K562 (cell line): ENCODE measurements around the gene SPAG4. TPM values are rescaled to one million over a fixed set of nuclear protein-coding genes. Genes with fewer than 3 reads are reported as not detected.

Source experiments
- AFF1 ChIP-seq, 2 experiments: fragments of 450-650 bp; IDR thresholded peaks; 2 replicates each; pipeline ENCODE4 v1.6.1; 2018; ENCODE audit warnings: mild to moderate bottlenecking in 2 of 2, low read depth in 1 of 2; ENCODE audit not compliant: partially characterized antibody in 2 of 2
- ARID2 ChIP-seq: fragments of 450-650 bp; IDR thresholded peaks from 2 replicates; pipeline ENCODE4 v1.6.1; 2017; ENCODE audit warnings: antibody characterized with exemption, mild to moderate bottlenecking
- ATF3 ChIP-seq, 2 experiments: fragments of 450-650 bp in 1 of 2; sonication (generic) in 1 of 2; formaldehyde crosslinking in 1 of 2; IDR thresholded peaks in 1 of 2; conservative IDR thresholded peaks in 1 of 2; 2 replicates each; pipeline versions ENCODE4 v1.6.1 to v1.8.1; 2016 to 2023; ENCODE audit warnings: mild to moderate bottlenecking in 2 of 2, moderate library complexity in 2 of 2, inconsistent platforms in 1 of 2, missing genetic modification reagents in 1 of 2
- BRD9 ChIP-seq: fragments of 450-650 bp; IDR thresholded peaks from 2 replicates; pipeline ENCODE4 v1.6.1; 2018; ENCODE audit warnings: low read depth; ENCODE audit not compliant: partially characterized antibody
- CREBBP ChIP-seq: IDR thresholded peaks from one replicate; pipeline ENCODE4 v1.6.1; 2012; ENCODE audit warnings: low read depth, mild to moderate bottlenecking, control low read depth, inconsistent platforms, low read length
- HCFC1 ChIP-seq: IDR thresholded peaks from 2 replicates; pipeline ENCODE4 v1.6.1; 2012; ENCODE audit warnings: low read depth, low read length, improper control_type of control experiment
- HINFP ChIP-seq: fragments of 450-650 bp; conservative IDR thresholded peaks from 2 replicates; pipeline ENCODE4 v1.6.1; 2016; ENCODE audit warnings: missing genetic modification characterization, low read depth, mild to moderate bottlenecking, control low read depth, missing compliant biosample characterization
- LARP7 ChIP-seq: fragments of 450-650 bp; IDR thresholded peaks from 2 replicates; pipeline ENCODE4 v1.6.1; 2016
- MCM2 ChIP-seq: fragments of 450-650 bp; IDR thresholded peaks from 2 replicates; pipeline ENCODE4 v1.6.1; 2017; ENCODE audit warnings: low read depth, mild to moderate bottlenecking
- PHB2 ChIP-seq: fragments of 450-650 bp; IDR thresholded peaks from 2 replicates; pipeline ENCODE4 v1.6.1; 2017; ENCODE audit warnings: low read depth
- XRCC5 ChIP-seq: fragments of 200-400 bp; formaldehyde crosslinking; IDR thresholded peaks from 2 replicates; pipeline ENCODE4 v1.6.1; 2017; ENCODE audit warnings: low read depth, mild to moderate bottlenecking, low read length
- ZBTB49 ChIP-seq: sonication (generic); formaldehyde crosslinking; IDR thresholded peaks from 2 replicates; pipeline ENCODE4 v1.8.0; 2022; ENCODE audit warnings: missing genetic modification reagents, mild to moderate bottlenecking, borderline replicate concordance
- ZFP30 ChIP-seq: fragments of 250-450 bp; sonication (Bioruptor Pico); IDR thresholded peaks from 2 replicates; pipeline ENCODE4 v1.8.0; 2022; ENCODE audit warnings: moderate library complexity, mild to moderate bottlenecking, inconsistent platforms, borderline replicate concordance
- ZNF740 ChIP-seq, 3 experiments: fragments of 200-800 bp in 1 of 3; sonication (Bioruptor generic) in 1 of 3; sonication (generic) in 1 of 3; formaldehyde crosslinking in 1 of 3; IDR thresholded peaks; 2 replicates each; pipeline versions ENCODE4 v1.6.1 to v1.8.0; 2016 to 2022; ENCODE audit warnings: mild to moderate bottlenecking in 2 of 3, missing compliant biosample characterization in 2 of 3, missing genetic modification characterization in 2 of 3, missing genetic modification reagents in 1 of 3
- polyA plus RNA-seq, 8 experiments: library from polyadenylated mRNA; depleted of rRNA in 4 of 8; stranded (reverse) in 5 of 8; unstranded in 3 of 8; fragments of >200 nt; fragmentation: Nextera tagmentation in 2 of 8; fragmentation: Illumina TruSeq in 1 of 8; extraction: Ambion mirVana in 2 of 8; extraction: Trizol in 1 of 8; gene quantifications; 2 replicates each; pipeline versions ENCODE4 v1.2.1 to v1.2.3, GENCODE V29; 2011 to 2014; ENCODE audit warnings: inconsistent platforms in 1 of 8, missing spikeins in 1 of 8
- total RNA-seq, 7 experiments: library from RNA; depleted of rRNA in 6 of 7; stranded (reverse); fragments of >200 nt in 6 of 7; fragmentation: Illumina TruSeq in 2 of 7; extraction: Trizol in 2 of 7; gene quantifications; 2 replicates each; pipeline versions ENCODE4 v1.2.1 to v1.2.3, GENCODE V29; 2011 to 2021; ENCODE audit warnings: low replicate concordance in 1 of 7

Gene SPAG4
- total and polyA plus RNA-seq, 9 of the 15 experiments (the other 6 are each of a cell fraction or from before 2014, with no cell fraction given) = 1.6 to 11.4 (median 4.6) TPM

GRCh38 chr20:35616465-35617396, 1.1 kb downstream of the SPAG4 start (continued):
- TF ChIP-seq ATF3 (IDR thresholded peaks at IDR 0.05) = no peak
- TF ChIP-seq ATF3 (CRISPR knock-in tag; conservative IDR thresholded peaks at IDR 0.05) = 0 out of 2 replicates have a peak, but pooled peaks have one; percentile 19
- TF ChIP-seq ARID2 = no peak
- TF ChIP-seq AFF1 (IDR thresholded peaks at IDR 0.05; ENCODE audit: low read depth in 1 of 2, partially characterized antibody in 2 of 2) = peak; percentile 67 to 72
- TF ChIP-seq BRD9 = peak; percentile 94
- TF ChIP-seq CREBBP = no peak
- 0 out of 2 replicates have a peak, but pooled peaks have one; percentile 39 for TF ChIP-seq PHB2
- no peak for TF ChIP-seq HINFP (tag)
- peak; percentile 97; the same call in 1 of the 2 replicates for TF ChIP-seq LARP7
- TF ChIP-seq XRCC5 = 0 out of 2 replicates have a peak, but pooled peaks have one; percentile 36
- no peak for TF ChIP-seq ZFP30
- TF ChIP-seq HCFC1 = 0 out of 2 replicates have a peak, but pooled peaks have one; percentile 18
- TF ChIP-seq MCM2 = no peak
- TF ChIP-seq ZBTB49 (CRISPR knock-in tag) = no peak
- TF ChIP-seq ZNF740 (CRISPR knock-in tag; IDR thresholded peaks at IDR 0.05) = no peak
- TF ChIP-seq ZNF740 (tag; IDR thresholded peaks at IDR 0.05) = no peak
